ENCODE measurements around the gene PPP1R3A.
"Not testable (repeated sequence)": the region's sequence is repeated elsewhere in the genome, so short reads cannot be mapped to it uniquely, and the experiment has no call there.

Gene PPP1R3A, protein sequence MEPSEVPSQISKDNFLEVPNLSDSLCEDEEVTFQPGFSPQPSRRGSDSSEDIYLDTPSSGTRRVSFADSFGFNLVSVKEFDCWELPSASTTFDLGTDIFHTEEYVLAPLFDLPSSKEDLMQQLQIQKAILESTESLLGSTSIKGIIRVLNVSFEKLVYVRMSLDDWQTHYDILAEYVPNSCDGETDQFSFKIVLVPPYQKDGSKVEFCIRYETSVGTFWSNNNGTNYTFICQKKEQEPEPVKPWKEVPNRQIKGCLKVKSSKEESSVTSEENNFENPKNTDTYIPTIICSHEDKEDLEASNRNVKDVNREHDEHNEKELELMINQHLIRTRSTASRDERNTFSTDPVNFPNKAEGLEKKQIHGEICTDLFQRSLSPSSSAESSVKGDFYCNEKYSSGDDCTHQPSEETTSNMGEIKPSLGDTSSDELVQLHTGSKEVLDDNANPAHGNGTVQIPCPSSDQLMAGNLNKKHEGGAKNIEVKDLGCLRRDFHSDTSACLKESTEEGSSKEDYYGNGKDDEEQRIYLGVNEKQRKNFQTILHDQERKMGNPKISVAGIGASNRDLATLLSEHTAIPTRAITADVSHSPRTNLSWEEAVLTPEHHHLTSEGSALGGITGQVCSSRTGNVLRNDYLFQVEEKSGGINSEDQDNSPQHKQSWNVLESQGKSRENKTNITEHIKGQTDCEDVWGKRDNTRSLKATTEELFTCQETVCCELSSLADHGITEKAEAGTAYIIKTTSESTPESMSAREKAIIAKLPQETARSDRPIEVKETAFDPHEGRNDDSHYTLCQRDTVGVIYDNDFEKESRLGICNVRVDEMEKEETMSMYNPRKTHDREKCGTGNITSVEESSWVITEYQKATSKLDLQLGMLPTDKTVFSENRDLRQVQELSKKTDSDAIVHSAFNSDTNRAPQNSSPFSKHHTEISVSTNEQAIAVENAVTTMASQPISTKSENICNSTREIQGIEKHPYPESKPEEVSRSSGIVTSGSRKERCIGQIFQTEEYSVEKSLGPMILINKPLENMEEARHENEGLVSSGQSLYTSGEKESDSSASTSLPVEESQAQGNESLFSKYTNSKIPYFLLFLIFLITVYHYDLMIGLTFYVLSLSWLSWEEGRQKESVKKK

DNA sequence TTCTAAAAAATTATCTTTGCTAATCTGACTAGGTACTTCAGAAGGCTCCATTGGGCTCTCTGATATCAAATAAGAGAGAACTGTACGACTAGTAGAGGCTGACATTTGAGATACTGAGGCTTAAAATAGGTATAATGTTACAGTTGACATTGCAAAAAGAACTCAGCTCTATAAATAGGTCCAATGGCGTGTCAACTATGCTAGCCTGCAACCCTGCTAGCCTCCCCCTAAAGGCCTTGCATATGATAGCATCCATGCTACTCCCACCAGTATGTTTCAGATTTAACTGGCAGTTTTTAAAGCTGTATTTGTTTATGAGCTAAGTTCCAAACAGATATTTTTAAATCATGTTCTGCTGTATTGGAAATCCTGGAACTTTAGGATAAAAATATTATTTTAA lies at the start of gene PPP1R3A:
TSS of gene PPP1R3A (minus strand) at position 64 of the 400 bp plus-strand sequence. CDS start at position 51, 13 bp downstream.
- no peak for DNase-seq (ENCODE audit: low read depth, low spot score)

DNA sequence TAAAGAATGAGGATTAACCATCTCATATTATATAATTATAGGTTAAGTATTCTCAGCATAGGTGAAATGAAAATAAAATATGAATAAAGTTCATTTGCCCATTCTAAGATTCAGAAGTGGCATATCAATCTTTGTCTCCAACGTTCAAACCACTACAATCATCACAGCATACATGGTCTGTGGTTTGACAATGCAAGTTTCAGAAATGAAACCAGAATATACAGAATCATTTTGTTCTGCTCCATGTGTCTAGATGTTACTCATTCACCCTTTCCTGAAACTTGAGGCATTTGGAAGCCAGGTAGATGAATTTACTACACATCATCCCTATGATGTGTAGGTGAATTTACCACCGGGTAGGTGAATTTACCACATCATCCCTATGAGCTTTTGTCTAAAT lies 44.5 kb upstream of the PPP1R3A start:
- no peak for DNase-seq (ENCODE audit: low read depth, low spot score)

DNA sequence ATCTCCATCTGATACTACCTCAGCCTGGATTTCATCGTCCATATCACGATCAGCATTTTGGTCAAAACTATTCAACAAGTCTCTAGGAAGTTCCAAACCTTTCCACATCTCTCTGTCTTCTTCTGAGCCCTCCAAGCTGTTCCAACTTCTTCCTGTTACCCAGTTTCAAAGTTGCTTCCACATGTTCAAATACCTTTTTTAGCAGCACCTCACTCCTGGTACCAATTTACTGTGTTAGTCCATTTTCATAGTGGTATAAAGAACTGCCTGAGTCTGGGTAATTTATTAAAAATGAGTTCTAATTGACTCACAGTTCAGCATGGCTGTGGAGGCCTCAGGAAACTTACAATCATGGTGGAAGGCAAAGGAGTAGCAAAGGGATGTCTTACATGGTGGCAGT lies 41.1 kb upstream of the PPP1R3A start:
- no peak for DNase-seq (ENCODE audit: low read depth, low spot score)

DNA sequence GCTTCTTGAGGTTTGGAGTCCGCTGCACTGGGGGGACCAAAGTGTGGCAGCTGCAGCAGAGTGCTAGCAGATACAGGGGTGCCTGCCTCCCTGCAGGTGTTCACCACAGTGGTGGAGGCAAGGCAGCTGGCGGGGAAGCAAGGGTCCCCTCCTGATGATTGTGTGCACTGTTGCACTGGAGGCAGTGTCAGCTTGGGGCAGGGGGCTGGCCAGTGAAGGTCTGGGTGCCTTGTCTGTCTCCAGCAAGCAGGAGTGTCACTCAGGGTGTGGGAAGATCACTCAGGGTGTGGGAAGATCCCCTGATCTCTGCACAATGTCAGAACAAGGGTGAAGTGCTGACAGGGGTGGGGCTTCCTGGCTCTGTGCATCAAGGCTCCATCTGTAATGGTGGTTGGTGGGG lies 36.3 kb upstream of the PPP1R3A start:
- DNase-seq (ENCODE audit: low read depth, low spot score): no peak

DNA sequence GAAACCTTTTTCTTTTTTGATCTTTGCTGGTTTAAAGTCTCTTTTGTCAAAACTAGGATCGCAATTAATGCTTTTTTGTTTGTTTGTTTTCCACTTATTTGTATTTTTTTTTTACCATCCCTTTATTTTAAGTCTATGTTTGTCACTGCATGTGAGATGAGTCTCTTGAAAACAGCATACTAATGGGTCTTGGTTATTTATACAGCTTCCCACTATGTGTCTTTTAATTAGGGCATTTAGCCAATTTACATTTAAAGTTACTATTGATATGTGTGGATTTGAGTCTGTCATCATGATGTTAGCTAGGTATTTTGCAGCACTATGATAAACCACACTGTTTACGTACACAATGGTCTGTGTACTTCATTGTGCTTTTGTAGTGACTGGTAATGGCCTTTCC lies 34.7 kb upstream of the PPP1R3A start:
- no peak for DNase-seq (ENCODE audit: low read depth, low spot score)

DNA sequence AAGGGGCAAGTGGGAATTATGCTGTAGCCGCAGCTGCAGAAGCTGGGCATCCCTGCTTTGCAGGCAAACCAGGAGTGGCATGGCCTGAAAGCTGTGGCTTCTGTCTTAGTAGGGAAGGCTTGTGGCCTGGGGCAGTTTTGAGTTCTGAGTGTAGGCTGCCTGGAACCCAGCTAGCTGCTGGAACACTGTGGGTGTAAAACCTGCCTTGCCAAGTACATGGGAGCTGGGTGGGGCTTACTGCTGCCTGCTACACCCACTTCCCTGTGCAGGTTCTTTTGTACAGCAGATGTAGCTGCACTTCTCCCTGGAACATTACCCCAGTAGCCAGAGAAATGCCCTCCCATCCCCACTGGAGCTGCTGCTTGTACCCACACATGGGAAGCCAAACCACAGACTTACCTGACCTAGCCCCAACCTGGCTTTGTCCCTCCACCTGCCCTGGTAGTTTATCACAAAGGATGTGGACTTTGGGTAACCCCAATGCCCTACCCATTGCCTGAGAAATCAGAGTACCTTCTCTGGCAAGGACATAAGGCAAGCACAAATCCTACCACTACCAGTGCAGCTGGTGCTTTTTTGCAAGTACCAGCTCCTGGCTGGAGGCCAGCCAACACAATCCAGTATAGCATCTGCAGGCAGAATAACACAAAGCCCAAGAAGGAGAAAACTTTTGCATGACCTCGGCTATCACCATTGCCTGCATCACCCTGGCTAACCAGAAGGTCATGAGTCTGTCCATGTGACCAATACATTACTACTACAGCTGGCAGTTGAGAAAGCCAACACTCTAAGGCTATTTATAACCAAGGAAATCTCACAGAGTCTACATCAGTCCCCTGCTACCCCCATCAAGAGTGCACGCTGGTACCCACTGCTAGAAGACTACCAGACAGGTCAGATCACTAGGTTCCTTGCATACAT lies 26.5 kb upstream of the PPP1R3A start:
- DNase-seq (ENCODE audit: low read depth, low spot score): no peak

DNA sequence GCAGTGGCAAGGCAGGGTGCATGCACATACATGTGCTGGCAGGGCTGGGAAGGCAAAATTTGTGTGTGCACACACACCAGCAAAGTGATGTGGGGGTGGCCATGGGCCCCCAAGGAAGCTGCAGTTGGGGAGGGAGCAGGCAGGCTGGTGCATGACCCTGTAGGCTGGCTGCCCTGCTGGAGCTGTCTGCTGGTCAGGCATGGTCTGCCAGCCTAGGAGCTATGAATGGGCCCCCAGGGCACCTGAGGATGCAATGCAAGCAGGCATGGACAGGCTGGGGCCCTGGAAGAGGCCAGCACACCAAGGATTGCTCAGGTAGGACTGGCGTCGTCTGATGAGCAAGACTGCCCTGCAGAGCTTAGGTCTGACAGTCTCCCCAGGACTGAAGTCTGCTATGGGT lies 18.2 kb upstream of the PPP1R3A start:
- DNase-seq (ENCODE audit: low read depth, low spot score): no peak

DNA sequence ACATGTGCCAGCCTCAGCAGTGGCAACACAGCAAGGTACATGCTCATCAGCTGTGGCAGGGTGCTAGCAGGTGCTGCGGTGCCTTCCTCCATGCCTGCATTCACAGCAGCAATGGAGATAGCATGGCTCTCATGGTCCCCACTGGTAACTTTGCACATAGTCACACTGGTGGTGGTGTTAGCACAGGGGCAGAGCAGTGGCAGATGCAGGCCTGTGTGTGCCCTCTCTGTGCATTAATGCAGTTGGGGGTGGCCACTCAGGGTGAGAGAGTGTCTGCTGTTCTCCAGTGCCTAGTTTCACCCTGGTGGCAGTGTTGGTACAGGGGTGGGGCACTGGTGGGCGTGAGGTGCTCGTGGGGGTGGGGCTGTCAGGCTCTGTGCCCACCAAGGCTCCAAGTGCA lies 17.7 kb upstream of the PPP1R3A start:
- no peak for DNase-seq (ENCODE audit: low read depth, low spot score)

DNA sequence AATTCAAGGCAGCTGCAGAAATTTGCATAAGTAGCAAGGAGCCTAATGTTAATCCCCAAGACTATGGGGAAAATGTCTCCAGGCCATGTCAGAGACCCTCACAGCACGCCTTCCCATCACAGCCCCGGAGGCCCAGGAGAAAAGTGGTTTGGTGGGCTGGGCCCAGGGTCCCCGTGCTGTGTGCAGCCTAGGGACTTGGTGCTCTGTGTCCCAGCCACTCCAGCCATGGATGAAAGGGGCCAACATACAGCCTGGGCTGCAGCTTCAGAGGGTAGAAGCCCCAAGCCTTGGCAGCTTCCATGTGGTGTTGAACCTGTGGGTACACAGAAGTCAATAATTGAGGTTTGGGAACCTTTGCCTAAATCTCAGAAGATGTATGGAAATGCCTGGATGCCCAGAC lies 10.6 kb upstream of the PPP1R3A start:
- not testable (repeated sequence) for DNase-seq (ENCODE audit: low read depth, low spot score)

DNA sequence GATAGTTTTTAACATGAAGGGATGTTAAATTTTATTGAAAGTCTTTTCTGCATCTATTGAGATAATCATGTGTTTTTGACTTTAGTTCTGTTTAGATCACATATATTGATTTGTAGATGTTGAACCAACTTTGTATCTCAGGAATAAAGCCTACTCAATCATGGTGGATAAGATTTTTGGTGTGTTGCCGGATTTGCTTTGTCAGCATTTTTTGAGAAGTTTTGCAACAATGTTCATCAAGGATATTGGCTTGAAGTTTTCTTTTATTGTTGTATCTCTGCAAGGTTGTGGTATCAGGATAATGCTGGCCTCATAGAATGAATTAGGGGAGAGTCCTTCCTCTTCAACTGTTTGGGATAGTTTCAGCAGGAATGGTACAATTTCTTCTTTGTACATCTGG lies 9.3 kb upstream of the PPP1R3A start:
- no peak for DNase-seq (ENCODE audit: low read depth, low spot score)

DNA sequence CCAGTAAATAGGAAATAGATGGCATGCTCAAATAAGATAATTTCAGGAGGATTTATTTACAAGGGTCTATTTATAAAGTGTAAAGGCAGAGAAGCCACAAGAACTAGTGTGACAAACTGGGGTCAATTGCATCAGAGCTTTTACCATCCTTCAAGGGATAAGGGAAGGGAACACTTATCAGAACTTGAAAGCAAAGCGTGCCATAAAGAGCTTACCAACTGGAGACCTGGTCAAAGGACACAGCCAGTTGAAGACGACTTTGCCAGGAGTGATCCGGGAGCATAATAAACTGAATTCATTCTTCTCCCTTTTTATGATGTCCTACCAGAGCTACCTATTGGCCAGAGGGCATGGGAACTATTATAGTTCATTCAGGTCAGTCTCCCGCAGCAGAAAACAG lies 3.2 kb upstream of the PPP1R3A start:
- no peak for DNase-seq (ENCODE audit: low read depth, low spot score)

DNA sequence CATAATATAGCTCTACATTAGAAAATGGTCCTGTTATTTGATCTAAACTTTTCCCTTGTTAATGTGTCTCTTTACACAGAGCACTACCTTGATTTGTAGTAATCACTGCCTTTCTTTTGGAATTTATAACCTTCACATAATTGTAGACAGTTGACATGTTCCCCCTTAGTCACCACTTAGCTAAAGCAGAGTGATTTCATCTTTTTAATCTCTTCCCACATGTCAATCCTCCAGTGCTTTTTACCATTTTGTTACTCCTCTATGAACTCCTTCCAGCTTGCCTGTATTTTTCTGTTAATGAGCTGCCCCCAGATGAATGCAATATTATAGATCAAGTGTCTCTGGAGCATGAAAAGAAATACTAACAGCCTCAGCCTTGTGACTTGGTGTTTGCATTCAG lies 2.6 kb upstream of the PPP1R3A start:
- DNase-seq (ENCODE audit: low read depth, low spot score): no peak

DNA sequence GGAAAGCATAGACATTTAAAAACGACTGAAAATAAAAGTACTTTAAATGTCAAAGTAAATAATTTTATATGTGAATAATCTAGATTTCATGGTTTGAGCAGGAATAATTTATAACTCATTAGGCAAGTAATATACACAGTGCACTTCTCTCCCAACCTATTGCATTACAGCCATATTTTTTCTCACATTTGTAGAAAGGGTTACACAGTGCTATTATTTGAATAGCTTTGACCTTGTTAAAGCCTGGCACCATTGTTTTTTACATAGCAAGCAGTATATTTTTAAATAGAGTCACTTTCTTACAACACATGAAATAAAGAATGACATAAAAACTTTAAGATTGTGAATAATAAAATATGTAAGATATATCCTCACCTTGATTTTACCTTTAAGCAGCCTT lies 969 bp downstream of the PPP1R3A start:
- DNase-seq (ENCODE audit: low read depth, low spot score): no peak

DNA sequence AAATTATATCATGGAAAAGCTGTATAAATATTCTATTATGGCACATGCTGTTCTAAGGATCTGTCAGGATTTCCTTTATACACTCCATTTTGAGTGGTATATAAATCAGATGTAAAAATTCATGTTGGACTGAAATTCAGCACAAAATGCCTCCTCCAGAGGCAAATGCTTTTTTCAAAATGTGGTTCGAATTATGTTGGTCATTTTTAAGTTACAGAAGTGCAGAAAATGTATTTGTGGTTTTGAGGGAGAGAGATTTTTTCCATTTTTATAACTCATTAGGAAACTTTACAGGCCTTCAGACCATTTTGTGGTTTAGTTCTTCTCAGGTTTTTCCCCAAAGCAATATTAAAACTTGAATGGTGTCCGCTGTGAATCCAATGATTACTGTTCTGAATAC lies 2.9 kb downstream of the PPP1R3A start:
- no peak for DNase-seq (ENCODE audit: low read depth, low spot score)

DNA sequence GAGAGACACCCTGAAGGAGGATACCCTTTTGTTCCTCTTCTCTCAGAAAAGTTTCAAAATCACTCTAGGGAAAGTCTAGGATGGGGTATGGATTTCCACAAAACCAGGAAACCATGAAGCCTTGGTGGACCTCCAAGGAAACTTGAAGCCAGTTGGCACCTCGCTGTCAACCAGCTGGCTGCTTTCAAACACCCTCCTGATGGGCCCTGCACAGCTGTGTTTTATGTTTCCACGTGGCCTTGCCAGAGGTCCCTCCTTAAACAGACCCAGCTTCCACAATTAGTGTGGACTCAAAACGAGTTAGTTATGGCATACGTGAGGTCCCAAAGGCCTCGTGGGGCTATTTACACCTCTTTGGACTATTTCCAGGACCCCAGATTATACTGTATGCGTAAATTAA lies 5.9 kb downstream of the PPP1R3A start:
- no peak for DNase-seq (ENCODE audit: low read depth, low spot score)

DNA sequence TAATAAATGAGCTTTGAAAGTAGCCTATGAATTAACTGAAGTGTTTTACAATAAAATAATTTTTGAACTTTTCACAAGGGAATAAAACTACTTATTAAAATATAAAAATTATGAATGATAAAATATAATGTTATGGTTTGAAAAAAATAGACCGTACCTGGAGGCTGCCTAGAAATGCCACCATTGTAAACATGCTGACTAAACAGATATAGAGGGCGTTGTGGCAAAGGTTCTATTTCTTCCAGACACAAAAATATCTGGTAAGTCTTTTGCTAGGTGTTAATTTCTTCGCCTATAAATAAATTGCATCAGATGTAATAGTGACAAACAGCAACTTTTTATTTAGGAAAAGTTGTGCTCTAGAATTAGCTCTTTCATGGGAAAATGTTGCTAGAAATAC lies 11.2 kb downstream of the PPP1R3A start:
- no peak for DNase-seq (ENCODE audit: low read depth, low spot score)

DNA sequence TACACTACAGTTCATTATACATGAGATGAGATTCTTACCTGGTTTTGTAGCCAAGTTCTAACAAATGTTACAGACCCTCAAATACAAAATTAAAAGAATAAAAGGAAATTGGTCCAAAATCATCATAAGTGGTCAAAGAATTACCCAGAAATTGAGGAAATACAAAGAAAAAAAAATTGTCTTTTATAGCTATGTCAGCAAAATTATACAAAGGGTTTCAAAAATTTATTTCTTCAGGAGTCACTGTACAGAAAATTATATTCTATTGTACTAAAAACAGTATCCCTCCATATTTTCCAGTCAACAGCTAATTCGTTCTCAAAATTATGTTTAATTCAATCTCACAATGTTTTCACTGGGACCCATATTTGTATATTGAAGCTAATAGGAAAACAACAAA lies 14.3 kb downstream of the PPP1R3A start:
- DNase-seq (ENCODE audit: low read depth, low spot score): no peak

DNA sequence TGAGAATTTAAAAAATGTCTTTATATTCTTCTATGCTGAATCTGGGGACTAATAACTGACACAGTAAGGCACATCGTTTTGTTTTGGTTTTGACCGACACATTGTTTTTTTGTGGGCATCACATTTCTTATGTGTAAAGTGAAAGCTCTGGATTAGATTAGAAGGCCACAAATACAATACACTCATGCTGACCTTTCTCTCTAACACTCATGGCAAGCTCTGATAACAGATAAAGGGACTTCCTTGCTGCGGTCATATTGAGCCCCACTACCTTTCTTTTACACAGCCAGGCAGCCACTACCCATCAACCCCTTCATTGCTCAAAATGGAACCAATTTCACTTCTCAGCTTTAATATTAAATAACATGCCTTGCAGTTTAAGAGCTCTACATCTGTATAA lies 26.0 kb downstream of the PPP1R3A start:
- DNase-seq (ENCODE audit: low read depth, low spot score): no peak

DNA sequence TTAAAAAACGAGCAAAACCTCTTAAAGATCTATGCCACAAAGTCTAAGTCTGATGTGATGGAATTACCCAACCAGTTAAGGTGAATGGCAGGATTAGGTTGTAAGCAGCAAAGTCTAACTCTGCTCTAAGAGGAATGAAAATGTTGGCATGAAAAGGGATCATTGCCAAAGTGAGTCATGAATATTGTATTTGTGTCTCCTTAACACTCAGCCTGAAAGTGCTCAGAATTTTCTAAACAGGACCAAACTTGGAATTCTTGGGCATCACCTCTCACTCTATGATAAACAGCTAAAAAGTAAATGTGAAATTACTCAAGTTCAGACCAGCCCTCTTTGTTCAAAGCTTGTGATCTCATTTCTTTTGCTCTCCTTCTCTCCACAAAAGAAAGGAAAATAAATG lies 27.0 kb downstream of the PPP1R3A start:
- no peak for DNase-seq (ENCODE audit: low read depth, low spot score)

DNA sequence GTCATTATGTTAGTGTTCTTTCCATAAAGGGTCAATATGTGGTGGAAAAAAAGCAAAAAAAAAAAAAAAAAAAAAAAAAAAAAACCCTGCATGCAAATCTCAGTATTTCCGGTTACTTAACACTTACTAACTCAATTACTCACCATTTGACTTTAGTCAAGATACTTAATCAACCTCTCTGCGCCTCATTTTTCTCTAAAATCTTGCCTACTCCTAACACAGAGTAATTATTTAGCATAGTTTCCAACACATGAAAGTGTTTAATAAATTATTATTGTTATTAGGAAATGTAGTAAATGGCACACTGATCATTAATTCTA lies 27.8 kb downstream of the PPP1R3A start:
- DNase-seq (ENCODE audit: low read depth, low spot score): no peak

DNA sequence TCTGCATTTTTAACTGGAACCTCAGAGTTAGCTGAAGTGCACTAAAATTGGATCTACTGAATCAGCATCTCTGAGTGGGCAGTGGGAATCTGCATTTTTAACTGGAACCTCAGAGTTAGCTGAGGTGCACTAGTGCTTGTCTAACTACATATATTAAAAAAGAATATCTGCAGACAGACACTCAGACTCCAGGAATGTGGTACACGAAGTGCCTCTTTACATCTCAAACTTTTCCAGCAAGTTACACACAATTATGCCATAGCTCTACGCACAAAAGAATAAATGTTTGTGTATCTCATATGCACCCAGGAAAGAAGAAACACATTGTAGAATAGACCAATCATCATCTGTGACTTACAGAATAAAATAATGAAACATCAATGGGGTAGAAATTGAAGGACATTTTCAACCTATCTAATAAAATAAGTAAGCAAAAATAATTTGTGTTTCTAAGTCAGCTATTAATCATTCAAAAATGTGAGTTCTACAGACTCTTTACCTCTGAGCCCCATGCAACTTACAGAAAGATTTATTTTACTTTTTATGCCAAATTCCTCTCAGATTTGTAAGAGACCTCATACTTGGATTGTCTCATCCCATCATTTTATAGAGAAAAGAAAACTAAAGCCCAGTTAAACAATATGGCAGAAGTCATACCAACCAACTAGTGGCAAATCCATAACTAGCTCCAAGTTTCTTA lies 28.3 kb downstream of the PPP1R3A start:
- DNase-seq (ENCODE audit: low read depth, low spot score): no peak
